HG03571 (cell line): ENCODE data around the gene TECPR2.
"Not testable (repeated sequence)": the region's sequence is repeated elsewhere in the genome, so short reads cannot be mapped to it uniquely, and the experiment has no call there.

Experiments
- ATAC-seq: cut with Tn5 transposase; IDR thresholded peaks from one replicate; pipeline ENCODE4 v1.9.1; 2021; ENCODE audit not compliant: unreplicated experiment

The TECPR2 gene

GRCh38 chr14:102523569-102524450, 161.1 kb downstream of the TECPR2 start:
- peak; percentile 1 for ATAC-seq

- peak; percentile 94 for ATAC-seq
These were observed 161.9 kb downstream of the TECPR2 start for GRCh38 chr14:102524451-102525218.

DNA sequence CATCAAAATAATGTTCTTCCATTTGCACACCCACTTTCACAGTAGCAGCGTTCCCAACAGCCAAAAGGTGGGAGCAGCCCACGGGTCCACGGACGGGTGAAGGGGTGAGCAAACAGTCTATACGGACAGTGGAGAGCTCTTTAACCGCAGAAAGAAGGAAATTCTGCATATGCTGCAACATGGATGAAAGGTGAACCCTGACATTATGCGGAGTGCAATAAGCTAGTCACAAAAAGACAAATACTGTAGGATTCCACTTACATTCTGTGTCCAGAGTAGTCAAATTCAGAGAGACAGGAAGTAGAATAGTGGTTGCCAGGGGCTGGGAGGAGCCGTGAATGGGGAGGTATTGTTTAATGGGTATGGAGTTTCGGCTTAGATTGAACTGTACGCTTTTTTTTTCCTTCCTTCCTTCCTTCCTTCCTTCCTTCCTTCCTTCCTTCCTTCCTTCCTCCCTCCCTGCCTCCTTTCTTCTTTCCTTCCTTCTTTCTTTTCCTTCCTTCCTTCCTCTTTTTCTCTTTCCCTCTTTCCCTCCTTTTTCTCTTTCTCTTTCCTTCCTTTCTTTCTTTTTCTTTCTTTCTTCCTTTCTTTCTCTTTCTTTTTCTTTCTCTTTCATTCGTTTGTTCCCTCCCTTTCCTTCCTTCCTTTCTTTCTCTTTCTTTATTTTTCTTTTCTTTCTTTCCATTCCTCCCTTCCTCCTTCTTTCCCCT, 162.6 kb downstream of the TECPR2 start:
- no peak for ATAC-seq

DNA sequence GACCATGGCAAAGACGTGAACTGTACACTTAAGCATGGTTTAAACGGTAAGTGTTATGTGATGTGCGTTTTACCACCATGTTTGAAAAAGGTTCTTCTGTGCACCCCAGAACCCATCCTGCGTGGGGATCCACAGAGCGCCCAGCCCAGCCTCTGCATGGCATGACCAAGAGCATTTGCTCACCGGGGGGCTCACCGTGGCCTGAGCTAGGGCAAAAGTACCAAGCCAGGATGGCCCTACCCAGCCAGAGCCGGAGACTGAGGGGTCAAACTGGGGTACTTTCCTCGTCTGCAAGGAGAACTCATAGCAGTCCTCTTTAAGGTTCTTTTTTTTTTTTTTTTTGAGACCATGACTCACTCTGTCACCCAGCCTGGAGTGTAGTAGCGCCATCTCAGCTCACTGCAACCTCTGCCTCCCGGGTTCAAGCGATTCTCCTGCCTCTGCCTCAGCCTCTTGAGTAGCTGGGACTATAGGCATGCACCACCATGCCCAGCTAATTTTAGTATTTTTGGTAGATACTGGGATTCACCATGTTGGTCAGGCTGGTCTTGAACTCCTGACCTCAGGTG, 163.3 kb downstream of the TECPR2 start:
- ATAC-seq: no peak

GRCh38 chr14:102528431-102529170, 165.9 kb downstream of the TECPR2 start:
- no peak for ATAC-seq

- ATAC-seq: no peak
These were observed 168.2 kb downstream of the TECPR2 start for GRCh38 chr14:102530828-102531478.

- no peak for ATAC-seq
These were observed 169.5 kb downstream of the TECPR2 start for GRCh38 chr14:102532204-102532658.

DNA sequence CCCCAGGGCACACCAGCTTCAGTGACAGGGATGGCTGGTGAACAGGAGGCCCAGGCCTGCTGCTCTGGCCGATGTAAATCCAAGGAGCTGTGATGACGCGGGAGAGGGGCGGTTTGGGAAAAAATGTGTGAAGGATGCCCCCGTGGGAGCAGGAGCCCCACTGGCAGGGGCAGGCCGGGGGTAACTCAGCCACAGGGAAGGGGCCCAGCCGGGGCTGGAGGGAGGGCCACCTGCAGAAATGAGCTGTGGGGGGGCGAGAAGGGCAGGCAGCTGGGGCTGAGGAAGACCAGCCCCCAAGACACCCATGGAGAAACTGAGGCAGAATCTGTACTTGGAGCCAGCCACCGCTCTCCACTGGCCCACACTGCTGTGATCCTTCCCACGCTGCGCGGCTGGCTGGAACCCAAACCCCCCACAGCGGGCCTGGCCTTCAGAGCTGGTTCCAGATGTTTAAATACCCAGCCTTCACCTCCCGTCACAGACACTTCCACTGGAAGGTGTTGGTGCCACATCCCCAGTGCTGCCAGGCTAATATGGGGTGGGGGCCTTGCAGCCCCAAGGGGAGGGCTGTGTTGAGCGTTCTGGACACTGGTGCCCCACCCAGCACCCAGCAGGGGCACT, 175.3 kb downstream of the TECPR2 start:
- no peak for ATAC-seq

GRCh38 chr14:102538602-102539543, 176.1 kb downstream of the TECPR2 start:
- ATAC-seq: no peak

- ATAC-seq: no peak
These were observed 177.0 kb downstream of the TECPR2 start for GRCh38 chr14:102539544-102540314.

DNA sequence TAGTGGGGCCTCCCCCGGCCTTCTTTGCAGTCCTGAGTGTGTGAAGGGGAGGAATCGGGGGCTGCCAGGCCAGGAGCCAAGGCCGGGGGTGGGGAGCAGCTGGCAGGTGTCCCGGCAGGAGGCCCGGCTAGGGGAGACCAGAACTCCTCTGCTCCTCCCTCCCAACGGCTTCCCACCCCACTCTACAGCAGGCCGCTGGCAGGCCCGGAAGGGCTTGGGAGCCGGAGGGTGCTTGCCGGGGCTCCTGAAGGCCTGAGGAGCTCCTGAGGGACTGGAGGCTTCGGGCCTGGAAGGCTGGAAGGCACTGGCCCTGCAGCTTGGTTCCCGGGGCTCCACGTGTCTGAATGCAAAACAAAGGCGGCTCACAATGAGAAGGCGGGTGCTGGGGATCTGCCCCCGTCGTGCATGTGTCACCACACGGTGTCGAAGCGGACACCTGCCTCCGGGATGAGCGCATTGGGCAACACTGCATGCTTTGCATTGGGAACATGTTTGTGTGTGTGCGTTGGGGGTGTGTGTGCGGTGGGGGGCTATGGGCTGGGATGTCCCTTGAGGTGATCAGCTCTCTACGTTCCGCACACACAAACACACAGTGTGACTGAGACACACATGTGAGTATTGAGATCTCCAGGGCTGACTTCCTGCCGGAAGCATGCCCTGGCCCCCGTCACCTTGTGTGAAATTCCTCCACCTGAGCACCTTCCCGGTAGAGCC, 177.7 kb downstream of the TECPR2 start:
- ATAC-seq: no peak

DNA sequence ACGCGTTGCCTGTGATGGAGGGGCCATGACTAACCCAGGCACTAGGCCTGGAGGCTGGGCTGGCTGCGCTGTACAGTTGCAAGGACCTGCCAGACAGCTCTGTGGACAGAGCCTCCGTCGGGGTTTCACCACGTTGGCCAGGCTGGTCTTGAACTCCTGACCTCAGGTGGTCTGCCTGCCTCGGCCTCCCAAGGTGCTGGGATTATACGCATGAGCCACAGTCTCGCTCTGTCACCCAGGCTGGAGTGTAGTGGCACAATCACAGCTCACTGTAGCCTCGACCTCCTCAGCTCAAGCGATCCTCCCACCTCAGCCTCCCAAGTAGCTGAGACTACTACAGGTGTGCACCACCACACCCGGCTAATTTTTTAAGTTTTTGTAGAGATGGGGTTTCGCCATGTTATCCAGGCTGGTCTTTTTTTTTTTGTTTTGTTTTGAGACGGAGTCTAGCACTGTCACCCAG, 178.3 kb downstream of the TECPR2 start:
- ATAC-seq: not testable (repeated sequence)

DNA sequence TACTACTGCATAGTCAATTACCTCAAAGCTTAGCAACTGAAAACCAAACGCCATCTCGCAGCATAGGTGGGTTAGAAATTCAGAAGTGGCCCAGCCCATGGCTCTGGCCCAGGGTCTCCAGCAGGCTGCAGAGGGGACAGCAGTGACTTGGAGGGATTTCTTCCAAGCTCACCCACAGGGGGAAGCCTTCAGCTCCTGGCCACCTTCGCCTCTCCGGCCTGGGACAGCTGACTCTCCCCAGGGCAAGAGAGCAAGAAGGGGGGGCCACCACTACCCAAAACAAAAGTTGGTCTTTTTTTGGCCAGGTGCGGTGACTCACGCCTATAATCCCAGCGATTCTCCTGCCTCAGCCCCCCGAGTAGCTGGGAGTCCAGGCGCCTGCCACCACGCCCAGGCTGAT, 179.0 kb downstream of the TECPR2 start:
- ATAC-seq: no peak

- ATAC-seq: no peak
These were observed 181.5 kb downstream of the TECPR2 start for GRCh38 chr14:102544046-102544746.

- no peak for ATAC-seq
These were observed 182.2 kb downstream of the TECPR2 start for GRCh38 chr14:102544747-102545460.
